H7 (cell line): ENCODE data around the gene ATG14. TPM values are rescaled to one million over a fixed set of nuclear protein-coding genes. Genes with fewer than 3 reads are reported as not detected.
"Not testable (repeated sequence)": the region's sequence is repeated elsewhere in the genome, so short reads cannot be mapped to it uniquely, and the experiment has no call there.

Experiments used
- DNase-seq: peaks from one replicate; pipeline ENCODE4 v3.0.0; 2012
- H3K27me3 ChIP-seq: 2 replicates; pipeline ENCODE4 v1.6.0; 2011; ENCODE audit warnings: mild to moderate bottlenecking, low read length; ENCODE audit not compliant: control insufficient read depth, insufficient read depth
- H3K36me3 ChIP-seq: replicated peaks from 2 replicates; pipeline ENCODE4 v1.5.1; 2011; ENCODE audit warnings: low read length; ENCODE audit not compliant: control insufficient read depth, insufficient read depth
- H3K4me3 ChIP-seq: 2 replicates; pipeline ENCODE4 v1.5.1; 2011; ENCODE audit warnings: low read depth, mild to moderate bottlenecking, control low read depth, low read length, moderate library complexity; ENCODE audit not compliant: insufficient read depth
- total RNA-seq: library from RNA; depleted of rRNA; stranded (reverse); fragments of >200 nt; shearing (Covaris generic); gene quantifications from 2 replicates; pipeline ENCODE4 v1.2.3, GENCODE V29; 2014

ATG14 gene
- total RNA-seq, 1 experiment from 2014 or later, result 9.6 TPM

DNA sequence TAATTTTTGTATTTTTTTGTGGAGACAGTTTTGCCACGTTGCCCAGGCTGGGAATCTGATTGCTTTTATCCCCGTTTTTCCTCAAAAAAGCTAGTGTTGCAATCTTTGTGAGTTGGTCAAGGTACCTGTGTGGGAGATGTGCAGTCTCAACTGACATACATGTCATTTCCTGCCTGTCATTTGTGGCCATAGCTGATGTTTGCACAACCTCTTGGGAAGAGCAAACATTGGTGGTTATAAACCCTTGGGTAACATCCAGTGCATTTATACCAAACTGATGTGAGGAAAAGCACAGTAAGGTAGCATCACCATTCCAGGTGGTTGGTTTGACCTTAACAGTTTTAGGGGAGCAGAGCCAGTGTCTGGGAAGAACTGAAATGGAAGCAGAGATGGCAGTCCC lies 54.7 kb downstream of the ATG14 start:
- DNase-seq, result no peak
- no peaks in the 10 kb centered on the region for H3K27me3 ChIP-seq
- no peak overlapping the region for H3K4me3 ChIP-seq
- H3K36me3 ChIP-seq, result no peaks in the 10 kb centered on the region; the same call in 1 of the 2 replicates

DNA sequence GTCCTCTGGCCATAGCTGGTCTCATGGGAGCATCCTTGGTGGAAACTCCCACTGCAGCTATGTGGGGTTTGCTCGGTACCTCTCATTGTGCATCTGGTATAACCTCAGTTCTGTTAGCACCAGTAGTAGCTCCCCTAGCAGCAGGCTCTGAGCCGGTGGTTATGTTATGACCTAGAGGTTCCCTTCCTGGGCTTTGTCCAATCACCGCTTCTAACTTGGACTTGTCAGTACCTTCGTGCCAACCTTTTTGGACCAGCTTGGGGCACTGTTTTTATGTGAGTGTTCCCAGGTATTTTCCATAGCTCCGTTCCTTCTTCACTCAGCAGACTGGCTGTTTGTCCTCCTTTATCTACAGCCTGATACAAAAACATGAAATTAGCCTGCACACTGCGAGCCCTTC lies 55.7 kb downstream of the ATG14 start:
- Histone ChIP-seq H3K36me3 (peaks cover 6% of the 10 kb centered on the region), H3K4me3 (no peak overlapping the region), H3K27me3 (no peaks in the 10 kb centered on the region)
- DNase-seq, result no peak

DNA sequence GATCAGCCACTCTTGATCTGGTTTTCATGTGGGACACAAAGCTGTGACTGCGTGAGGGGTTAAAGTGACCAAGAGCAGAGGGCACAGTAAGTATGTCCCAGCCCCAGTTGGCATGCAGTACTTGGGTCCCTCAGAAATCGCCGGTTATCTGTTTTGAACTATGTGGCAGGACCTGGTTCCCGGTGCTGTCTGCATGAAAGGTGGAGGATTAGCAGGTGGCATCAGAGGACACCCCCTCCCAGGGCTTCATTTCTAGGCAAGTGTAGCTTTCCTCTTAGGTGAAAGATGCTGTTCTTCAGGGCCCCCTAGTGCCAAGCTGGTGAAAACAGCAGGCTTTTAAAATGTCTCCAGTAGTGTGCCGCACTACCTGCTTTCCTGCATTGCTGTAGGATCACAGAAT lies 57.1 kb downstream of the ATG14 start:
- peak; percentile 58 for DNase-seq
- Histone ChIP-seq H3K36me3 (peaks cover 6% of the 10 kb centered on the region), H3K4me3 (no peak overlapping the region), H3K27me3 (no peaks in the 10 kb centered on the region)

- H3K36me3 ChIP-seq, result peaks cover 6% of the 10 kb centered on the region
Observed at GRCh38 chr14:55353686-55354467, 57.8 kb downstream of the ATG14 start.

DNA sequence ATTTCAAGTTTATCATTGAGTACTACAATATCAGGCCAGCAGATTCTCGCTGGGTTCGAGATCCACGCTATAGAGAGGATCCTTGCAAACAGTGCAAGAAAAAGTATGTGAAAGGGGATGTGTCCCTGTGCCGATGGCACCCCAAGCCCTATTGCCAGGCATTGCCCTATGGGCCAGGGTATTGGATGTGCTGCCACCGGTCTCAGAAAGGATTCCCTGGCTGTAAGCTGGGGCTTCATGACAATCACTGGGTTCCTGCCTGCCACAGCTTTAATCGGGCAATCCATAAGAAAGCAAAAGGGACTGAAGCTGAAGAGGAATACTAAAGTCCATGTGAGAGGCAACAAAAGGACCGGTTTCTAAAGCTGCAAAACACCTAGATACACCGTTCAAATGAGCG lies 59.4 kb downstream of the ATG14 start:
- H3K4me3 ChIP-seq, result no peak overlapping the region
- no peak for DNase-seq
- H3K27me3 ChIP-seq, result no peaks in the 10 kb centered on the region
- peaks cover 6% of the 10 kb centered on the region for H3K36me3 ChIP-seq

More at GRCh38 chr14:55353686-55354467, 57.8 kb downstream of the ATG14 start:
- H3K27me3 ChIP-seq, result no peaks in the 10 kb centered on the region
- H3K4me3 ChIP-seq, result no peak overlapping the region
- DNase-seq, result no peak

DNA sequence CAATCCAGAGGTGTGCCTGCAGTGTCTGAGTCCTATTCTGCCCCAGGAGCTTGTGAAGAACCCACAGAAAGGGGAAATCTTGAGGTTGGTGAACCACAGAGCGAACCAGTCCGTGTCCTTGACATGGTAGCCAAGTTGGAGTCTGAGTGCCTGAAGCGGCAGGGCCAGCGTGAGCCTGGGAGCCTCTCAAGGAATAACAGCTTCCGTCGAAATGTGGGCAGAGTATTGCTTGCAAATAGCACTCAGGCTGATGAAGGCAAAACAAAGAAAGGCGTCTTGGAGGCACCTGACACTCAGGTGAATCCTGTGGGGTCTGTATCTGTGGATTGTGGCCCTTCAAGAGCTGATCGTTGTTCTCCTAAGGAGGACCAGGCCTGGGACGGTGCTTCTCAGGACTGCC lies 60.5 kb downstream of the ATG14 start:
- Histone ChIP-seq H3K36me3 (peaks cover 6% of the 10 kb centered on the region), H3K4me3 (no peak overlapping the region), H3K27me3 (no peaks in the 10 kb centered on the region)
- no peak for DNase-seq

DNA sequence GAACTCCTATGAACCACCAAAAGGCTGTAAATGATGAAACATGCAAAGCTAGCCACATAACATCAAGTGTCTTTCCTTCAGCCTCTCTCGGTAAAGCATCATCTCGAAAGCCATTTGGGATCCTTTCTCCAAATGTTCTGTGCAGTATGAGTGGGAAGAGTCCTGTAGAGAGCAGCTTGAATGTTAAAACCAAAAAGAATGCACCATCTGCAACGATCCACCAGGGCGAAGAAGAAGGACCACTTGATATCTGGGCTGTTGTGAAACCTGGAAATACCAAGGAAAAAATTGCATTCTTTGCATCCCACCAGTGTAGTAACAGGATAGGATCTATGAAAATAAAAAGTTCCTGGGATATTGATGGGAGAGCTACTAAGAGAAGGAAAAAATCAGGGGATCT lies 61.2 kb downstream of the ATG14 start:
- Histone ChIP-seq H3K27me3 (no peaks in the 10 kb centered on the region), H3K36me3 (peaks cover 6% of the 10 kb centered on the region)
- DNase-seq, result no peak

DNA sequence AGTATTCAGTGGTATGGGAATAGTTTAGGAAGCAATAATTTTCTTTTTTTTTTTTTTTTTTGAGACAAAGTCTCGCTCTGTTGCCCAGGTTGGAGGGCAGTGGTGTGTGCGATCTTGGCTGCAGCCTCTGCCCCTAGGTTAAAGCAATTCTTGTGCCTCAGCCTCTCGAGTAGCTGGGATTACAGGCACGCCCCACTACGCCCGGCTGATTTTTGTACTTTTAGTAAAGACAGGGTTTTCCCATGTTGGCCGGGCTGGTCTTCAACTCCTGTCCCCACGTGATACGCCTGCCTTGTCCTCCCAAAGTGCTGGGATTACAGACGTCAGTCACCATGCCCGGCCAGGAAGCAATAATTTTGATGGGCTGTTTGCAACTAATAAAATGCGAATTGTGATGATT lies 62.1 kb downstream of the ATG14 start:
- H3K36me3 ChIP-seq, result peaks cover 6% of the 10 kb centered on the region
- H3K27me3 ChIP-seq, result no peaks in the 10 kb centered on the region
- no peak overlapping the region for H3K4me3 ChIP-seq
- DNase-seq, result no peak

More for the DNA sequence above, 61.2 kb downstream of the ATG14 start:
- no peak overlapping the region for H3K4me3 ChIP-seq

- H3K4me3 ChIP-seq, result no peak overlapping the region
- H3K27me3 ChIP-seq, result no peaks in the 10 kb centered on the region
- DNase-seq, result no peak
- peaks cover 6% of the 10 kb centered on the region for H3K36me3 ChIP-seq
Observed at GRCh38 chr14:55348766-55349453, 62.7 kb downstream of the ATG14 start.

DNA sequence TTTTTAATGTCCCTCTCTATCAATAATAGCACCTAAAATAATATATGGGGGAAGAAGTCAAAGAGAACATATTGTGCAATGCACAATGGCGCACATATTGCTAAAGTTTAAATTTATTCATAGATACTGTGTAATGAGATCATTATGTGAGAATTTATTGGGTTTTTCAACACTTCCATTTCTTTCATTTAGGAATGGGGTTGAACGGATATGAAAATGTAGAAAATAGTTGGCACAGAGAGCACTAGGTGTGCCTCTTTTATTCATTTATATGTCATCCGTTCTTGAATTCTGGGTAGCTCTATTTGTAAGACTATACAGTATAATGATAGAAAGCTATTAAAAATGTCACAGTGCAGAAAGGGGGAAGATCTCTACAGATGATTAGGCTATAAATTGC lies 63.9 kb downstream of the ATG14 start:
- H3K36me3 ChIP-seq, result peaks cover 6% of the 10 kb centered on the region
- no peak for DNase-seq
- no peak overlapping the region for H3K4me3 ChIP-seq
- no peaks in the 10 kb centered on the region for H3K27me3 ChIP-seq

GRCh38 chr14:55347040-55347439 lies 64.6 kb downstream of the ATG14 start:
- DNase-seq, result no peak
- H3K36me3 ChIP-seq, result peaks cover 6% of the 10 kb centered on the region
- no peaks in the 10 kb centered on the region for H3K27me3 ChIP-seq
- no peak overlapping the region for H3K4me3 ChIP-seq

DNA sequence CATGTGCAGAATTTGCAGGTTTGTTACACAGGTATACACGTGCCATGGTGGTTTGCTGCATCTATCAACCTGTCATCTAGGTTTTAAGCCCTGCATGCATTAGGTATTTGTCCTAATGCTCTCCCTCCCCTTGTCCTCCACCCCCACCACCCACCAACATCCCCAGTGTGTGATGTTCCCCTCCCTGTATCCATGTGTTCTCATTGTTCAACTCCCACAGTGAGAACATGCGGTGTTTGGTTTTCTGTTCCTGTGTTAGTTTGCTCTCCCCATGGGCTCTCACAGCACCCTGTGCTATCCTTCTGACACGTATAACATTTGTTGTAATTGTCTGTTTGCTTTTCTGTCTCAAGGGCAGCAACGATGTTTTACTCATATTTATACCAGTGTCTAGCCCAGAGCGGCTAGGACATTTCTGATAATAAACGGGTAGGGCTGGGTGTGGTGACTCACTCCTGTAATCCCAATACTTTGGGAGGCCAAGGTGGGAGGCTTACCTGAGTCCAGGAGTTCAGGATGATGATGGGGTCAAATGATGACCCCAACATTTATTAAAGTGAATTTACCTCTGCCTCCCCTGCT lies 67.0 kb downstream of the ATG14 start:
- H3K36me3 ChIP-seq, H3K4me3 ChIP-seq, DNase-seq, H3K27me3 ChIP-seq: not testable (repeated sequence)

DNA sequence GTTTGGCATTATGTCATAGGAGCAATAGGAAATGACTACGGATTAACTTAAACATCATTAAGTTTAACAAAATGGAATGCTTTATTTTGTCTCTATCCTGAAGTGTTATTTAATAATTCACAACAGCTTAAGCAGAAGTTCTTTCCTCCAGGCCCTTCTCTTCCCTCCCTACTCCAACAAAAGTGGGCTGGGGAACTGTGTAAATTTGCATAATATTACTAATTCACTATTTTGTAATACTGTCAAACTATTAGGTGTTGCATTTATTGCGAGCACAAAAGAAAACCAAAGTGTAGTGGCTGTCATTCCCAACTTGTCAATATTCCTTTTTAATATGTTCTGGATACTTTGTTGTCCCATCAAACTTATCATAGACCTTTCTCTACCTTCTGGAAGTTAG lies 69.8 kb downstream of the ATG14 start:
- no peak for DNase-seq
- no peaks in the 10 kb centered on the region for H3K27me3 ChIP-seq
- no peak overlapping the region for H3K4me3 ChIP-seq
- H3K36me3 ChIP-seq, result no peaks in the 10 kb centered on the region

GRCh38 chr14:55340482-55340881 lies 71.1 kb downstream of the ATG14 start:
- no peak overlapping the region for H3K4me3 ChIP-seq
- DNase-seq, result no peak
- no peaks in the 10 kb centered on the region for H3K27me3 ChIP-seq
- H3K36me3 ChIP-seq, result no peaks in the 10 kb centered on the region

DNA sequence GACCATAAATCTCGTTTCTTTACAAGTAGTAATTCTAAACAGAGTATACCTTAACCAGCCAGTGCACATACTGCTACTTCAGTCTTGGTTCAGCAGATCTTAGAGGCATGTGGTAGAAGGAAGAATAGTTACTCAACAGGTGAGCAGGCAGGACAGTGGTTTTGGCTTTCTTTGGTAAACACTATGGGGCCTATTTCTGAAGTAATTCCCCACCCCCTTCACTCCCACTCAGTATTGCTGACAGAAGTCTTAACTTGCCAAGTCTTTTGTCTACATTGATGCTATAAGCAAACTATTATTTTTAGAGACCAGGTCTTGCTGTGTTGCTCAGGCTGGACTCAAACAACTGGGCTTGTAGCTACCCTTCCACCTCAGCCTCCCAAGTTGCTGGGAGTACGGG lies 71.9 kb downstream of the ATG14 start:
- H3K36me3 ChIP-seq, result no peaks in the 10 kb centered on the region
- H3K27me3 ChIP-seq, result no peaks in the 10 kb centered on the region
- DNase-seq, result no peak
- no peak overlapping the region for H3K4me3 ChIP-seq
